ENCODE data around the gene FCRL6. TPM values are rescaled to one million over a fixed set of nuclear protein-coding genes. Genes with fewer than 3 reads are reported as not detected.

FCRL6 gene
- total RNA-seq, 1 donor from 2014 or later: not detected

DNA sequence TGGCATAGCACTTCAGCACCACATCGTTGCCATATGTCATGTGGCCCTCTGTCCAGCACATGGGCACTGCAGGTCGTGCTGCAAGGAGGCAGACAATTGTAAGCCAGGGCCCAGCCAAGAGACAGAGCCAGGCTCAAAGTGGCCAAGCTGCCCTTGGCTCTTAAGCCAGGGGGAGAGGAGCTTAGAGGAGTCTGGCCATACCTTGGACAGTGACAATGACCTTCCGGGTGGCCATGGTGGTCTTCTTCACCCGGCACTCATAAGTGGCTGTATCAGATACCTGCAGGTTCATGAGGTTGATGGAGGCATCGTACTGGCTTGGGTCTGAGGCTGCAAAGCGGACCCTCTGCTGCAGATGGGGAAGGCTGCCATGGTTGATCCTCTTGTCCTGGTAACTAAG lies 55.7 kb downstream of the FCRL6 start:
- H3K27me3 Mint-ChIP-seq: peaks cover 12% of the 10 kb centered on the region
- intact Hi-C loops (cut with micrococcal nuclease): no loop called here

DNA sequence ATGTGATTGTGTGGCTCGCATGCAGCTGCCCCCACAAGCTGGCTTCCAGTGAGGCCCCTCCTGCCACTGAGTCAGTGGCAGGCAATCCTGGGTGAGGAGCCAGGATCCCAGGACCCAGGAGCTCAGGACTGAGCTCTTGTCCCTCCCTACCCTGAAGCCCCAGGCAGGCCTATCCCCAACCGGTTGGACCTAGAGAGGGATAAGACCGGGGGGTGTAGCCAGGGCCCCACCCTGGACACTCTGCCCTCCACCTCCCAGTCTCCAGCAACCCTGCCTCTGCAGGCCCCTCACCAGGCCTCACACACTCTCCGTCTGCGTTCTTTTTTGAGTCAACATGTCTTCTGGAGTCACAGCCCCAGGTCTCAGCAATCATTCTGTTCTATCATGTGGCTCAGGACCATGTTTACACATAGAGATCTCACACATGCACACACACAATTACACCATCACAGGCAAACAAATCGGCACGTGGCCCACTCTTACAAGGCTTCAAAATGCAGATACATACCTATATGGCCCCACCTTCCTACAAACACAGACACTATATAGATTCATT lies 57.7 kb downstream of the FCRL6 start:
- CTCF ChIA-PET: no interaction called here
- POLR2A ChIA-PET: no interaction called here
- Mint-ChIP-seq H3K4me1 (peaks cover 4% of the 10 kb centered on the region), H3K36me3 (ENCODE audit: low read depth) (no peaks in the 10 kb centered on the region), H3K27me3 (peaks cover 12% of the 10 kb centered on the region), H3K4me3 (no peak overlapping the region), H3K9me3 (no peaks in the 10 kb centered on the region), H3K27ac (no peak overlapping the region)
- DNase-seq: no peak
- no peak for TF ChIP-seq CTCF (IDR thresholded peaks at IDR 0.05)
- intact Hi-C loops (cut with micrococcal nuclease): no loop called here
- no peak for ATAC-seq (ENCODE audit: low read depth)

More for the DNA sequence above, 55.7 kb downstream of the FCRL6 start:
- DNase-seq (no peak), ATAC-seq (ENCODE audit: low read depth) (no peak)
- Mint-ChIP-seq H3K36me3 (ENCODE audit: low read depth) (no peaks in the 10 kb centered on the region), H3K9me3 (no peaks in the 10 kb centered on the region), H3K4me1 (peaks cover 12% of the 10 kb centered on the region), H3K4me3 (no peak overlapping the region), H3K27ac (no peak overlapping the region)
- CTCF ChIA-PET: interaction anchor here (1.5 kb wide), 1 partner anchor 59 kb away, joined by 3 read pairs; no protein-coding TSS in a partner anchor
- no peak for TF ChIP-seq CTCF (IDR thresholded peaks at IDR 0.05)
- POLR2A ChIA-PET: no interaction called here

DNA sequence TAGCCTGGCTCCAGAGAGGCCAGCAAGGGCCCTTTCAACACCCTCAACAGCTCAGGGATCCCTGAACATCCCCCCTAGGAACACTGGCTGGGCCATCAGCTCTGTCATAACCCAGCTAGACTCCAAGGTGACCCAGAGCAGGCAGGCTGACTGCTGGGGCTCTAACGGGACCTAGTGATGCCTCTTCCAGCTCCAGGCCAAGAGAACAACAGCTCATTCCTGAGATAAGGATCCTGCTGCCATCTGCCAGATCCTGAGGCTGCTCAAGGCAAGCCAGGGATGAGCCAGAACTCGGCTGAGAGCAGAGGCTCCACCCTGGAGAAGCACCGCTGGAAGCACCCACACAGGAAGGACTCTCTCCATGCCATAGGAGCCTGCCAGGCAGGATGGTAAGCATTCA lies 58.3 kb downstream of the FCRL6 start:
- intact Hi-C loops (cut with micrococcal nuclease): no loop called here
- no peaks in the 10 kb centered on the region for H3K36me3 Mint-ChIP-seq (ENCODE audit: low read depth)
- H3K27me3 Mint-ChIP-seq: peaks cover 7% of the 10 kb centered on the region
- no peak overlapping the region for H3K4me3 Mint-ChIP-seq
- DNase-seq (no peak), ATAC-seq (ENCODE audit: low read depth) (no peak)
- no peak for TF ChIP-seq CTCF (IDR thresholded peaks at IDR 0.05)
- ChIA-PET CTCF (no interaction called here), POLR2A (no interaction called here)
- no peaks in the 10 kb centered on the region for H3K4me1 Mint-ChIP-seq
- no peaks in the 10 kb centered on the region for H3K9me3 Mint-ChIP-seq
- no peak overlapping the region for H3K27ac Mint-ChIP-seq

DNA sequence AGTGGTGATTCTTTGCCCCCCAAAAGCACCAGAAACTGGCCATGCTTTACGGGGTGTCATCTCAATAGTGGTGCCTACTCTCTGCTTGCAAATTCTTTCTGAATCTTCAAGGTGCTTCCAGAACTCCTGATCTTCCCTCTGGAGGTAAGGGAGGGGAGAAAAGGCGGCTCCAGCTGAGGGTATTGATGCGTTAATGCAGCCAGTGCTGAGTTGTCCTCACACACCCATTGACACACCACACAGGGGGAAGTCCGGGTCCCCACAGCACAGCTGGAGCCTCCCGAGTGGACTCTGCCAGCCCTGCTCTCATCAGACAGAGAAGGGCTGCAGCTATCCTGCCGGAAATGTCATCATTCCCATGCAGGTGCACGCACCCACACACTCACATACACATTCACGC lies 59.1 kb downstream of the FCRL6 start:
- ChIA-PET CTCF (no interaction called here), POLR2A (no interaction called here)
- no peaks in the 10 kb centered on the region for H3K4me1 Mint-ChIP-seq
- ATAC-seq (ENCODE audit: low read depth): no peak
- TF ChIP-seq CTCF (IDR thresholded peaks at IDR 0.05): no peak
- intact Hi-C loops (cut with micrococcal nuclease): no loop called here
- no peak overlapping the region for H3K27ac Mint-ChIP-seq
- no peak for DNase-seq
- H3K27me3 Mint-ChIP-seq: peaks cover 7% of the 10 kb centered on the region
- H3K9me3 Mint-ChIP-seq: no peaks in the 10 kb centered on the region
- H3K4me3 Mint-ChIP-seq: no peak overlapping the region
- H3K36me3 Mint-ChIP-seq (ENCODE audit: low read depth): no peaks in the 10 kb centered on the region

DNA sequence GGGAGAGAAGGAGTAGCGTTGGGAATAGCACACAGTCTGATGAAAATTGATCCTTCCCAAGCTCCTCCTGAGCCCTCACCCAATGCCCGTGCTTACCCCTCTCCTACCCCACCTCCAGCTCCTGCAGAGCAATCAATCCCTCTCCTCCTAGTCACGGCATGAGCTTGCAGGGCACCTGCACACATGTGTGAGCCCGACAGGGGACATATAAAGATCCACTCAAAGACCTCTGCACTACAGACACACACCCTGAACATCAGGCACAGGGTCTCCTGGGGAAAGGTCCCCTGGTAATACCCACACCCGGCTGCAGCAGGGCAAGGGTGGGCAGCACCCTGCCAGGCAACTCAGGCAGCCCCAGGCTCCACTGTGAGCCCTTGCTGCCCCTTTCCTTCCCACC lies 59.9 kb downstream of the FCRL6 start:
- no peak for ATAC-seq (ENCODE audit: low read depth)
- Mint-ChIP-seq H3K27me3 (peaks cover 7% of the 10 kb centered on the region), H3K36me3 (ENCODE audit: low read depth) (no peaks in the 10 kb centered on the region), H3K4me3 (no peak overlapping the region), H3K27ac (no peak overlapping the region), H3K4me1 (no peaks in the 10 kb centered on the region), H3K9me3 (no peaks in the 10 kb centered on the region)
- TF ChIP-seq CTCF (IDR thresholded peaks at IDR 0.05): no peak
- POLR2A ChIA-PET: no interaction called here
- CTCF ChIA-PET: no interaction called here
- no peak for DNase-seq
- intact Hi-C loops (cut with micrococcal nuclease): no loop called here

Measured in activated B cell treated with CpG ODN at 0.5 μM for 24 hours (primary cell).